HG03196 (cell line): ENCODE data around the gene HAUS7.
"Not testable (repeated sequence)": the region's sequence is repeated elsewhere in the genome, so short reads cannot be mapped to it uniquely, and the experiment has no call there.

Experiments
- ATAC-seq: cut with Tn5 transposase; IDR thresholded peaks from one replicate; pipeline ENCODE4 v1.9.1; 2021; ENCODE audit not compliant: unreplicated experiment

HAUS7 gene

DNA sequence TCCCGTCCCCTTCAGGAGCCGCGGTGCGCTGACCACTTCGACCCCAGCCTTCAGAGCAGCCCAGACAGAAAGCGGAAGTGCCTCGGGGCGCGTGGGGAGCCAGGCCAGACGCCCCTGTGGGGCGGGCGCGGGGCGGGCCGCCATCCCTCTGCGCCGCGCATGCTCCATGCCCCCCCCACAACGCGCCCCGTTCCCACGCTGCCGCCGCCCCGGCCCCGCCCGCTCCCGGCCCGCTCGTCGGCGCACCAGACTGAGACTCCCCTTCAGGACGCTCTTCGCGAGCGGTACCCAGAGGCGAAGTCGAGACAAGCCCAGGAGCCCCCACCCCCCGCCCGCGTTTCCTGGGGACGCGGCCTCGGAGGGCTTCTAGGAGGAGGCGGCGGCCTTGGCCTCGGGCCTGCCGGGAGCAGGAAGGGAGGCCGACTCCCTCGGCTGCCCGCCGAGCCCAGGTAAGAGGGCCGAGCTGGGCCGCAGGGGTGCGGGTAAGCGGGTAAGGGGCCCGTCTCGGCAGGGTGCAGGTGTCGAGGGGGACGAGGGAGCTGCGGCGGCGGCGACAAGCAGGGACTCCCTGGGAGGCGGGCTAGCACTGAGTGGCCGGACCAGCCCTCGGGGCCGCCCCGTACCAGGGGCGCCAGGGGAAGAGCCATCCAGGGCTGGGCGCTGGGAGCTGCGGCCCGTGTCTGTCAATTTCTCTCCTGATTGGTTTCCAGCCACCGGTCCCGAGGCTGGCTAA is 59.0 kb downstream of the HAUS7 start, which contains the start of gene ZFP92:
Gene ZFP92, plus strand, starts transcription at position 218 of the 733 bp plus-strand sequence. CDS start 6,851 bp downstream, outside the sequence.
- ATAC-seq: no peak

DNA sequence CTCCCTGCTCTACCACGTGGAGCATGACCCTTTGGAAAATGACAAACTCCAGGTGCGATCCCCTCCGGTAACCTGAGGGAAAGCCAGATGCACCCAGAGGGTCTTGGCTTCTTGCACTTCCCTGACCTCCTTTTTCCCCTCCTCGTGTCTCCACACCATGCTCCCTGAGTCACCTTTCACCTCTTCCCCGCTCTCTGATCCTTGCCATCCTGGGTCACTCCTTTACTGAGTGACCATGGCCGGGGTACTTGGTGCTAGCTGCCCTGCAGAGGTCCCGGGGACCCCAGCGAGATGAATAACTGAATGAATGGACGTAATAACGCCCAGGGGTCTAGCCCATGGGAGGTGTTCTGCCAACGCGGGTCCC is 59.5 kb downstream of the HAUS7 start:
- no peak for ATAC-seq

DNA sequence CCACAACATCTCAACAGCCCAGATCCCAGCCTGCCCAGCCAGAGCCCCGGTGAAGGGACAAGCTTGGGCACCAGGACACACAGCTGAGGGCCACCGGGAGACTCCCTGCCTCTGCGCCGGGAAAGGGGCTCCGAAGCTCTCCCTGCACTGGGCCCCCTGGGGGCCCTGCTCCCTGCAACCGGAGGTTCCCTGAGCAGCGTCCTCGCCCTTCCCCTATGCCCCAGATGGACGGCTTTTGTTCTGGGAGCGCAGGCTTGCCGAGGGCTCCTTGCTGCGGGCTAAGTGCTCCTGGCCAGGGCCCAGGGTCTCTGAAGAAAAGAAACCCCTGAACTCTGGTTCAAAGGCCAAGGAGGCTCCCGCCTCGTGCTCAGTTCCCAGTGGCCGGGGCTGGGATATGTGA is 60.0 kb downstream of the HAUS7 start:
- ATAC-seq: no peak

DNA sequence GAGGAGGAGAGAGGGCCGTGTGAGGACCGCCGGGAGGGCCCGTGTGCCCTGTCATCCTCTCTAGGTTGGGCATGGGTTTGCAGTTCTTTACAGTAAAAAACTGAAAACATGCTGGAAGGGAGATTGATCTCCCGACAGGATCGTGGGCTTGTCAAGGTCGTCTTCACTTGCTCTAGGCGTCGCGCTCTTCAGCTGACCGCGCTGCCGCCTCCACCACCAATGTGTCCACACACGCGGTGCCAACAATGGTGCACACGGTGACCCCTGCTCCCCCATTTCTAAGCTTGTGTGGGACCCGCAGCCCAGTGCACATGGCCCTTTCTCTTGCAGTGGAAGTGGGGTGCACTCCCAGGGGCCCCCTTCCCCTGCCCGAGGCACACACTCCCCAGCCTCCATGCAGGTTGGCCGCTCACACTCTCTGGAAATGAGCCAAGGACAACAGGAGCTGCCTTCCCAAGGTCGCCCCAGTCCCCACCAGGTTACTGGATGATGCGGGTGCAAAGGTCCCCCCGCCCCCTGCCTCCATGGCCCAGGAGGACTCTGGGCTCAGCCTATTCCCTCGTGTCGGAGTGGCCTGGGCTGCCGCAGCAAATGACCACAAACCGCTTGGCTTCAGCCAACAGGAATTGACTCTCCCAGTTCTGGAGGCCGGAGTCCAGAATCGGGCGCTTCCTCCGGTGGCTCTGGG is 60.8 kb downstream of the HAUS7 start:
- ATAC-seq: no peak

DNA sequence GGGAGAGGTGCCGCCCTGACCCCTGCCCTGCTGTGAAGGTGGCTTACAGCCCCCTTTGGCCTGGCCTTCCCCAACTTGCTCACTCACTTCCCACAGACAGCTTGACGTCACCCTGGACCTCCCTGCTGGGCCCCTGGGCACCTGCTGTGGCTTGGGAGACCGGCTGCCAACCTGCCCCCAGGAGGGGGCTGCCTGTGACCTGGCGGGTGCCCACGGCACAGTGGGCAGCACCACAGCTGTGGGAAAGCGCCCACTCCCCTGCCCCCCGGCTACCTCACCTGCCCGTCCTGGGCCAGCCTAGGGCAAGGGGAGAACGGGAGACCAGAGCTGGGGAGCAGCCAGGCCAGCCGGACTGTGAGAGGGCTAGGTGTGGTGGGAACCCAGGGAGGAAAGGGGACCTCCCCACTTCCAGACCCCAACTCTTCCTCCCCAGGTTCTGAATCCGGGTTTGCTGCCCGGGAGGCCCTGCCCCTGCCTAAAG is 61.5 kb downstream of the HAUS7 start:
- no peak for ATAC-seq

DNA sequence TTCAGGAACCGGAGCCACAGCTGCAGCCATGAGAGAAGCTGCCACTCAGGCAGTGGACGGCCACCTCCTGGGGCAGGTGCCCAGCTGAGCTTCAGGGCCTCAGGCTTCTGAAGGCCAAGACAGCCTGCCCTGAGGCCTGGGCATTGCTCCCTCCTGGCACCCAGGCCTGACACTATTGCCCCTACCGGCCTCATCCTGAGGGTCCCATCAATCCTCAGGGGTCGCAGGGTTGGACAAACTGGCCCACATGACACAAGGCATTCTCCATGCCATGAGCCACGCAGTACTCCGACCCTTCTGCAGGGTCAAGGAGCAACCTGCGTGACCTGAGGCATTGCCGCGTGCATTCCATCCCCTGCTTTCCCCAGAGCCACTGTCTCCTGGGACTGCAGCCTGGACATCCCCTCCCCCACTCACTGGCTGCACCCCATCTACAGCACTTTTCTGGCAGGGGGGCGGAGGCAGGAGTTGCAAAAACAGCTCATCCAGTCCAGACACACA is 62.1 kb downstream of the HAUS7 start:
- ATAC-seq: no peak

DNA sequence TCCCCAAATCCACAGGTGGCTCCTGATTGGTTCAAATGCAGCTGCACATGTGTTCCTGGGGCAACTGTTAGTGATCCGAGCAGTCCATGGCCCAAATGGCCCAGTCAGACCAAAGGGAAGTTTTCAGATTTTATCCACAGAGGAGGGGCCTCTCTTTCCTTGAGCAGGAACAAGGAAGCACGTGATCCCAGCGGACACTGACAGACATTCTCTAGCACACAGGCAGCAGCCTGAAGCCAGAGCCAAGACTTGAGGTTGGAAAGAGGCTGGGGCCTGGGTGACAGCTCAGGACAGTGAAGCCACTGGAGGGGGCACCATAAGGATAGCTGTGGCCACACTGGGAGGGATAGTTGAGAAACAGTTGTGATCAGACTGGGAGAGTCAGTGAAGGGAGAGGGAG is 62.6 kb downstream of the HAUS7 start:
- ATAC-seq: no peak

DNA sequence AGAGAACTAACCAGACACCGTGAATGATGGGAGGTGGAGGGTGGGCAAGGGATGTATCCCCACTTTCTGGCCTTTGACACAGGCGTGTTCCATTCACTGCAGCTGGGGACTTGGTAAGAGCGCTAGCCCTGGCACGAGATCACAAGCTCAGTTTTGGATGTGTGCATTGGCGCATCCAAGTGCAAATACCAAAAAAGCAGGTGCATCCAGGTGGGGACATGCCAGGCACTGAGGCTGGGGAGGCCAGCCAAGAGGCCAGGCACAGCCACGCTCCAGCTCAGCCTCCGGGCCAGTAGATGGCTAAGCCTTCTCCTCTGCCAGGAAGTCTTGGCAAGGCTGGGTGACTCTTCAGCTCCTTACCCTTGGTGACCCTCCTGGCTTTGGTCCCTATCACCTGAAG is 63.5 kb downstream of the HAUS7 start:
- no peak for ATAC-seq

DNA sequence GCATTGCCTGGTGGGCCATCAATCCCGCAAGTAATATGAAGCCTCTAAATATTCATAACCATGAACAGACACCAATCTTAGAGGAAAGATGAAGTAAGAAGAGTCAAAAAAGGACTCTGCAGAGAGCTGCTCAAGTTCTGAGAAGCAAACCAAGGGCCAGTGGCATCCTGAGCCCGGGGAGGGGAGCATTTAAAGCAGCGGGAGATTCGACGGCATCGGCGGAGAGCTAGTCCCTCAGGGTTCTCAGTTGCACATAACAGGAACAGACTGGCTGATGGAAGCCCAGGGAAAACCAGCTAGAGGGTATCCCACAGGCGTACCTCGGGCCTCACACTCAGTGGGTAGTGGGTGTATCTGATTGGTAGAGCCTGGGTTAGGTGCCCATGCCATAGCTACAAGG is 64.4 kb downstream of the HAUS7 start:
- ATAC-seq: no peak

DNA sequence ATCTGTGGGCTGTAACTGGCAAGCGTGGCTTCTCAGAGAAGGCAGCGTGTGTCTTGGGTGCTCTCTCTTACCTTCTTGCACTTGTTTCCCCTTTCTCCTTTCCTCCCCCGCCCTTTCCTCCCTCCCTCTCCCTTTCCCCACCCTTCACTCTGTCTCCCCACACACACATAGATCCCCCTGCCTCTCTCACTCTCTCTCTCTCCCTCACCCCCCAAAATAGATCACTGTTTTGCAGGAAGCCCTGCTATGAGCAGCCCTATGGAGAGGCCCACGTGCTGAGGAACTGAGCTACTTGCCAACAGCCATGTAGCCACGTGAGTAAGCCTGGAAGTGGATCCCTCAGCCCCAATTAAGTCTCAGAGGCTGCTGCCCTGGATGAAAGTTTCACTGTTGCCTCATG is 65.0 kb downstream of the HAUS7 start:
- no peak for ATAC-seq

DNA sequence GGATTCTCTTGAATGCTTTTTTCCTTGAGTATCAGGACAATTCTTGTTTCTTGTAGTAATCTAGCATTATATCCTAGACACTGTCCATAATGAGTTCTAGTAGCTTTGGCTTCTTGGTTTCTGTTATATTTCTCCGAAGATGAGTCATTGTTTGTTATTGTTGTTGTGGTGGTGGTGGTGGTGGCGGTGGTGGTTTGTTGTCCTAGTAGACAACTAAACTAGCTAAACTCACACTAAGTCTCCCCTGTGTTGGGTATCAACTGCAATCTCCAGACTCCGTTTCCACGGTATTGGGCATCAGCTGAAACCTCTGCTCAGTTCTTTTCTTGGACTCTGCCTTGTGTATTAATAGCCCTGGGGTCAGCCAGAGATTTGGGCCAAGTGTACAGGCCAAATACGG is 66.0 kb downstream of the HAUS7 start:
- ATAC-seq: not testable (repeated sequence)

DNA sequence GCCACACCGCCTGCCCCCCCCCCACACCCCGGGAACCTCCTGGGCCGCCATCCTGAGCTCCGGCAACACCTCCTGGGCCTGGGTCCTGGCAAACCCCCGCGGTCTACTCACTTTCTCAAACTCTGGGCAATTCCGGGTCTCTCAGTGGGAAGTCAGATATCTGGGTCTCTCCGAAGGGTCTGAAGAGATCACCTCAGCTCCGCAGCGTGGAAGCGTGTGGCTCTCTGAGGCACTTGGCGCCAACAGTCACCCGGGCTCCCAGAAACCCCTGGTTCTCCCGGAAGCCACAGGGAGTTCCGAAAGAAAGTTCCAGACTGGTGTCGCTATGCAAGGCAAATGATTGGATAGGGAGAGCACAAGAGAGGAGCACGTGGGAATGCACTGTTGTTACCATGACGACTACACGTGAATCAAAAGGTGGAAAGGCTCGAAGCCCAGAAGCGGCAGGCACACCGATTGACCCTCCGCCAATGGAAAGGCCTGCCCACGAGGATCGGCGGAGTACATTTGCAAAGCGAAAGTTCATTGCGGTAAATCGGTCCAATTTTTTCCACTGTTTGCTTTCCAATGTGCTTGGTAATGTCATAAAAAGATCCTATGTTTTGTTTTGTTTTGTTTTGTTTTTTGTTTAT is 69.1 kb downstream of the HAUS7 start, which contains the start of gene PNMA6E:
Gene PNMA6E, minus strand, starts transcription at position 218 of the 632 bp plus-strand sequence. CDS start 2,501 bp downstream, outside the sequence.
- ATAC-seq: no peak

DNA sequence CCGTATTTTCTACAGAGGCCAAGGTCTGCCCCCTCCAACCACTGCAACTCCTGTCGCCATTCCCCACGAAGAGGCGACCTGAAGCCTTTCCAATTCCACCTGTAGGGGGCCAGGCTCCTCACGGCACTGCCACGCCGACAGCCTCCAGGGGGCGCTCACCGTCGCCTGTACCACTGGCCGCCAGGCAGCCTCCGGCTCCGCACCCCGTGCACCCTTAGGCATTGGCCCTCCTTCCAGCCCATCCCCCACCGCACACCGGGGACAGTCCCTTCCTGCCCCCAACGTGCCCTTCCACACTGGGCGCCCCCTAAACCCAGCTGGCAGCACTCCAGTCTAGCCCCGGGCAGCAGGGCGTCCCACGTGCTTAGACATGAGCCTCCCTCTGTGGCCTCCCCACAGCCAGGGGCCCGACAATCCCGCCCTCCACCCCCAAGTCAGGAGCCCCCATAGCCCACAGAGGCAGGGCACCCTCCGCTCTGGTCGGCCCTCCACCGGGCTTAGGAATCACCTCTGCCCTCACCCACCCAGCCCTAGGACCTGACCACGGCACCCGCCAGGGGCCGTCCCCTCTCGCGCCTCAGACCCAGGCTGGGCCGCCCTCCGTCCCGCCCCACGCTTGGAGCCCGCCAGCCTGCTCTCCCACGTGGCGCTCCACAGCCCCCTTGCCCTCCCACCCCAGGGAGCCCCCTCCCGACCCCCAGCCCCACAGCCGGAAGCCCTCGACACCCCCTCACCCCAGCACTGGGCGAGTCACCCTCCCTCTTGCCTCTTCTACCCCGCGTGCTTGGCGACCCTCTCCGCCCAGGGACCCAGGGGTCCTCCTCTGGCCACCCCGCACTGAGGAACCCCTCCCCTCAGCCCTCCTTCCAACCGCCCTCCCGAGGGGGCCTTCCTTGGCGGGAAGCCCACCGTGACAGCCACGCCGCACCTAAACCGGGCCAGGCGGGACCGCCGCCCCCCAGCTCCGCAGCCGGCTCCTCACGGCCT is 69.9 kb downstream of the HAUS7 start:
- no peak for ATAC-seq

DNA sequence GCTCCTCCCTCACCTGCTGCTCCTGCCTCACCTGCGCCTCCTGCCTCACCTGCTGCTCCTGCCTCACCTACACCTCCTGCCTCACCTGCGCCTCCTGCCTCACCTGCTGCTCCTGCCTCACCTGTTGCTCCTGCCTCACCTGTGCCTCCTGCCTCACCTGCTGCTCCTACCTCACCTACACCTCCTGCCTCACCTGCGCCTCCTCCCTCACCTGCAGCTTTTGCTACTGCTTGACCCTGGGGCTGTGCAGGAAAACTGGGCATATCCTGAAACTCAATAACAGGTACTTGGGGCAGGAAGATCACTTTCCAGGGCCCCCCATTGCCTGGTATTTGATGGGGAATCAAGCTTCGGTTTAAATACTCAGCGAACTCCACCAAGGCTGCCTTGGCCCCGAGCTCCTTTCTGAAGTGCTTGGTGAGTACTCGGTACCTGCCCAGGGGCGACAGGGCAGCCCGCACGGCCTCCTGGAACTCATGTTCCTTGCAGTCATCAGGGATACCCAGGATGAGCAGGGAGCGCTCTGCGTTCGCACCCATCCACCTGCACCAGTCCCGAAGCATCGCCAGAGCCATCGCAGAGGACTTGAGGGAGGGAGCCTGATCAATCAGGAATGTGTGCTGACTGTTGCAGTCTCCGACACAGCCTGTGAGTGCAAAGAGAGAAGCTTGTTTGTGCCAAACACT is 72.0 kb downstream of the HAUS7 start:
- no peak for ATAC-seq
